ENCODE measurements around the gene GTF3C5.

The GTF3C5 gene

GRCh38 chr9:133027134-133027533 lies 3.7 kb upstream of the GTF3C5 start (continued):
- TF ChIP-seq PATZ1 (CRISPR knock-in tag; IDR thresholded peaks at IDR 0.05; ENCODE audit: borderline replicate concordance), result no peak
- TF ChIP-seq SNAI2 (CRISPR knock-in tag; IDR thresholded peaks at IDR 0.05), result no peak
- TF ChIP-seq OSR1 (CRISPR knock-in tag; IDR thresholded peaks at IDR 0.05), result no peak
- TF ChIP-seq ZC3H10 (CRISPR knock-in tag; IDR thresholded peaks at IDR 0.05), result no peak
- no peak for TF ChIP-seq CSRNP3 (CRISPR knock-in tag; IDR thresholded peaks at IDR 0.05)
- no peak for TF ChIP-seq ARNTL (CRISPR knock-in tag; IDR thresholded peaks at IDR 0.05; ENCODE audit: borderline replicate concordance, low read depth)

- TF ChIP-seq POU6F1 (CRISPR knock-in tag; IDR thresholded peaks at IDR 0.05; ENCODE audit: borderline replicate concordance, low read depth), result no peak
- no peak for TF ChIP-seq GLIS3 (CRISPR knock-in tag; IDR thresholded peaks at IDR 0.05)
- no peak for TF ChIP-seq SNAI2 (CRISPR knock-in tag; IDR thresholded peaks at IDR 0.05)
- TF ChIP-seq BACH2 (CRISPR knock-in tag; IDR thresholded peaks at IDR 0.05; ENCODE audit: borderline replicate concordance), result no peak
- TF ChIP-seq TCF4 (CRISPR knock-in tag; IDR thresholded peaks at IDR 0.05; ENCODE audit: borderline replicate concordance), result no peak
- TF ChIP-seq ARNTL (CRISPR knock-in tag; IDR thresholded peaks at IDR 0.05; ENCODE audit: borderline replicate concordance, low read depth), result no peak
- TF ChIP-seq ZFP30 (CRISPR knock-in tag; IDR thresholded peaks at IDR 0.05), result no peak
- TF ChIP-seq ZNF70 (CRISPR knock-in tag; IDR thresholded peaks at IDR 0.05), result no peak
- no peak for TF ChIP-seq CSRNP3 (CRISPR knock-in tag; IDR thresholded peaks at IDR 0.05)
- TF ChIP-seq ISL1 (CRISPR knock-in tag; IDR thresholded peaks at IDR 0.05), result no peak
- no peak for TF ChIP-seq CREB5 (CRISPR knock-in tag; IDR thresholded peaks at IDR 0.05; ENCODE audit: low read depth)
- no peak for TF ChIP-seq ZNF8 (CRISPR knock-in tag; IDR thresholded peaks at IDR 0.05)
- no peak for TF ChIP-seq OSR1 (CRISPR knock-in tag; IDR thresholded peaks at IDR 0.05)
- no peak for TF ChIP-seq PATZ1 (CRISPR knock-in tag; IDR thresholded peaks at IDR 0.05; ENCODE audit: borderline replicate concordance)
- TF ChIP-seq ZNF565 (CRISPR knock-in tag; conservative IDR thresholded peaks at IDR 0.05; ENCODE audit: low read depth), result no peak
- TF ChIP-seq TSHZ2 (CRISPR knock-in tag; IDR thresholded peaks at IDR 0.05), result no peak
- TF ChIP-seq ZFP3 (CRISPR knock-in tag; IDR thresholded peaks at IDR 0.05), result no peak
- no peak for TF ChIP-seq PPARA (CRISPR knock-in tag; IDR thresholded peaks at IDR 0.05; ENCODE audit: borderline replicate concordance)
- TF ChIP-seq ZC3H10 (CRISPR knock-in tag; IDR thresholded peaks at IDR 0.05), result no peak
- ATAC-seq, result no peak
These were observed 2.6 kb upstream of the GTF3C5 start for GRCh38 chr9:133028221-133028620.

All from SK-N-SH treated with all-trans-retinoic acid at 6 μM for 48 hours (cell line).